Fibroblast of skin of right quadriceps (primary cell): Measurements from ENCODE around the gene ZDHHC14.
A peak's percentile ranks its signal among the peaks of the same experiment; 100 is the strongest.
"Not testable (repeated sequence)": the region's sequence is repeated elsewhere in the genome, so short reads cannot be mapped to it uniquely, and the experiment has no call there.

Source experiments
- DNase-seq: peaks from one replicate; pipeline ENCODE4 v3.0.0-alpha.2; 2013

Gene ZDHHC14

DNA sequence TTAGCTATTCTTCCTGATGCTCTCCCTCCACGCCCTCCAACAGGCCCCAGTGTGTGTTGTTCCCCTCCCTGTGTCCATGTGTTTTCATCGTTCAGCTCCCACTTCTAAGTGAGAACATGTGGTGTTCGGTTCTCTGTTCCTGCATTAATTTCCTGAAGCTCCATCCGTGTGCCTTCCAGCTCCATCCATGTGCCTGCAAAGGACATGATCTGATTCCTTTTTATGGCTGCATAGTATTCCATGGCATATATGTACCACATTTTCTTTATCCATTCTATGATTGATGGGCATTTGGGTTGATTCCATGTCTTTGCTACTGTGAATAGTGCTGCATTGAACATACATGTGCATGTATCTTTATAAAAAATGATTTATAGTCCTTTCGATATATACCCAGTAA lies 27.4 kb downstream of the ZDHHC14 start:
- not testable (repeated sequence) for DNase-seq

DNA sequence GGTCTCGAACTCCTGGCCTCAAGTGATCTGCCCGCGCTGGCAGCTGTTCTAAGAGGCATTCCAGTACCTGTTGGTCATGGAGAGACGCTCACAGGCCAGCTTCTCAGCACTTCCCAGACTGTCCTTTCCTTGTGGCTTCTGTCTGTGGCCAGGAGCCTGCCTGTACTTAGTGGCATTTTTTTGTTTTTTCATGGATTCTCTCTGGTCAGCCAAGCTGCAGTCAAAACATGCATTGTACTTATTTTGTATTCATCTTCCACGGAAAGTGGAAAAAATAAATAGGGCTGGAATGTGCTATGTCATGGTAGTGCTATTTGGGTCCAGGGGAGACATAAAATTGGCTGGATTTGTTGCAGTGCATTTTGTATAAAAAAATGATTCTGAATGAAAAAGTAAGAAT lies 29.1 kb downstream of the ZDHHC14 start:
- no peak for DNase-seq

DNA sequence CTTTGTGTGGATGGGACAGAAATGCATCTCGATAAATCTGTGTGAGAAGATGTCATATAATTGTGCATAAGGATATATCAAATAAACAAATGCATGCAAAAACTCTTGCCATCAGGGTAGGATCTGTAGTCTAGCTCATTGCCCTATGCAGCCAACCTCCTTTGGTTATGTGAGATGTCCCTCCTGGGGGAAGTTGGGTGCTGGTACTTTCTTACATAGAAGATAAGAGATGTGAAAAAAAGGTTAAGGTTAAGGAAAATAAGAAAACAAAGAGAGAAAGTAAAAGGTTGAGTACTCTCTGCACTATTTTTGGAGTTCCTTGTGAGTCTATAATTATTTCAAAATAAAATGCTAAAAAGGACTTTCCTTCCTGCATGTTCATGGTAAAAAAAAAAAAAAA lies 30.4 kb downstream of the ZDHHC14 start:
- no peak for DNase-seq

DNA sequence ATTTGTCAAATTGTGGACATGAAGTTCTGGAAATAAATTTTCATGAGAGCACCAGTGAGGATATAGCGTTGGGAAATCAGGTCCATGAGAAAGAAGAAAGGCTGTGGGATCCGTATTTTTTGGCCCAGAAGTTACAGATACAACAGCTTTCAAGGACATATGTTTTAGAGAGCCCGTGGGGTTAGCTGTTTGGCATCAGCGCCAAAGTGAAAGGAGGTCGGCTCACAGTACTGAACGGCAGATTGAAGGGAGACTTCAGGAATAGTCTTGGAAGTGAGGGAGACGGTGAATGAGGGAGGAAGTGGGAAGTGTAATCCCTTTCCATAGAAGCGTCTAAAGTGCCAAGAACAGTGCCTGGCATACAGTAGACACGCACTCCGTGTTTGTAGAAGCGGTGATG lies 31.8 kb downstream of the ZDHHC14 start:
- no peak for DNase-seq

DNA sequence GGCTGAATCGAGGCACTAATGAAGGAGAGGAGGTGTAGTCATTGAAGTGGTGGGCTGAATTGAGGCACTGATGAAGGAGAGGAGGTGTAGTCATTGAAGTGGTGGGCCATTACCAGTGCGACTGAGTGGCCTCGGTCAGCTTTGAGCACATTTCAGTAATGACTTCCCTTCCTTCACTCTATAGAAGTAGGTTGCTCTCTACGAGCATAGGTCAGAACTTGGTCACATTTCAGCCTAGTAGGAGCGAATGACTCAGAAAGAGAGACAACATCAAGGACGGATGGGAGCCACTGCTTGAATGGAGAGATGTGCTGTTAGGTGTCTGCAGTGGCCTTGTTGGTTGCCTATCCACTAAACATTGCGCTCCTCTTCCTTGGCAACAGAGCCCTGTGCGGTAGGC lies 39.5 kb downstream of the ZDHHC14 start:
- no peak for DNase-seq

DNA sequence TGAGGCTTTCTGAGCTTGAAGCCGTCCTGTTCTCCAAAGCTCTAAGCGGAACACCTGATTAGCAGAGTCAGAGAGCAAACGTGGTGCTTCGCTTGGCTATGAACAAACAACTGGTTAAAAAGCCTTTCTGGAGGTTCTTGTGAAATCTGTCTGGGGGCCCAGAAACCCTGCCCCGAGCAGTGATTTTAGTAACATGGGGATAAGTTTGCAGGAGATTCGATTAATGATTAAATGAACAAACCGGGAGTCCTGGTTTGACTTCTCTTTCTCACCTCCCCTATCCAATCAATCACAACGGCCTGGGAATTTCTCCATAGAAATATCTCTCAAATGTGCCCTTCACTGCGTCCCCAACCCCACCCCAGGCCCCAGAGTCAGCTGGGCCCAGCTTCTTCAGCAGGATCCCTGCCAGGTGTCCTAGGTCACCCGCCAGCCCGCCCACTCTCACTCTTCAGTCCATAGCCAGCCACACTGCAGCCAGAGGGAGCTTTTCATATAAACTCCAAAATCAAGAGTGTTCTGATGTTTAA lies 43.6 kb downstream of the ZDHHC14 start:
- no peak for DNase-seq

DNA sequence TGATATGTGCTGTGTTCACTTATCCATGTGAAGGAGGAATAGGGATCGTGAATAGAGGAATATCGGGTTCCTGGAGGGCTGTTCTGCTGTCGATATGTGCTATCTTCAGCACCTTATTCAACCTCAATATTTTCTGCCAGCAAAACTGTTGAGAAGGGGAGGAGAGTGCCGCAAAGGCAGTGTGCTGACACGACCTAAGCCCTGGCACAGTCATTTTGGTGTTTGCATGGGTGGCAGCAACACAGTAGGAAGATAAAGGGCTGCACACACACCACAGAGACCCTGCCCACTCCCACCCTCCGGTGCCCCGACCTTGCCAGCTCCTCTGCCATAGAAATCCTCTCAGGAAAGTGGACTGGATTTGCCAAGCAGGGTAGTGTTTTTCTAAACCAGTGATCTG lies 47.0 kb downstream of the ZDHHC14 start:
- no peak for DNase-seq

DNA sequence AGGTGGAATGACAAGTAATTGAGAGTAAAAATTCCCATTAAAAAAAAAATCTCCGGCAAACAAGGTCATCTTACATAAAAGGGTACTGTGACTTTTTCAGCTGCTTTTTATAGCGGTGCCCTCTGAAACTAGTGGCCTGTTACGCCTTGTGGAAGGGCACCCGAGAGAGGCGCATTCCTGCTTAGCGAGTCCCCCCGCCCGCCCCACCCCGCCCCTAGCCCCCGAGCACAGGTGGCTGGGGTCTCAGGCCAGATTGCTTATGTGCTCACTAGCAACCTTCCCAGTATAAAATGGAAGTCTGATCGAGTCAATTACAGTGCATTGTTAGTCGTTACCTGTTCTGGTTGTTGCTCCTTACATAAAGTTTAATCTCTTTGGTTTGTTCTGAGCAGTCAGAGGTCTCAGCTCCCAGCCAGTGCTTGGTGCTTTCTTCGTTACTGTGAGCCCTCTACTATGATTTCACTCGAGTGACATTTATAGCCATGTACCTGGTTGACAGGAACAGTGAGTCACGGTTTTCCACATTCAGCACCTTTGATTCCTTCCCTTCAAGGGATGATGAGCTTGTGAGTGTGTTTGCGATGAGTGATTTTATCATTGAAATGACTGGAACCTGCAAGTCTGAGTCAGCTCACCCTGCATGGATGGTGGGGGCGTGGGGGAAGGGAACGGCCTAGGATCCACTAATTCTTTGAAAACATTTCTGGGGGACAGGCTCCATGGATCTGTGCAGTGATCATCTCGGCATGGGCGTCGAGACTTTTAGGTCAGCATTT lies 47.6 kb downstream of the ZDHHC14 start:
- DNase-seq: no peak

DNA sequence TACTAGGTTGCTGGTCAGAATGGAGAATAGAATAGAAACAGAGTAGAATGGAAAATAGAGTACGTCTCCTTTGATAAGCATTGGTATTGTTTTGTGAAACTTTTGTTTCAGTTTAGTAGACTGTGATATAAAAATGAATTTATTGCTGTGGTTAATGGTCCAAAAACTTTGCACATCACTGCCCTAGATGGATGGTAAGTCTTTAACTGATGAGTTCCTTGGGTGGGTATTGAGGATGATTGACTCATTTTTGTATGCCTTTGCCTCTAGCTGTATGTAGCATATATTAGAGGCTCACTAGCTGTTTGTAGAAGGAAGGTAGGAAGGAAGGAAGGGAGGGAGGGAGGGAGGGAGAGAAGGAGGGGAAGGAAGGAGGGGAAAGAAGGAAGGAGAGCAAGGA lies 48.3 kb downstream of the ZDHHC14 start:
- no peak for DNase-seq

DNA sequence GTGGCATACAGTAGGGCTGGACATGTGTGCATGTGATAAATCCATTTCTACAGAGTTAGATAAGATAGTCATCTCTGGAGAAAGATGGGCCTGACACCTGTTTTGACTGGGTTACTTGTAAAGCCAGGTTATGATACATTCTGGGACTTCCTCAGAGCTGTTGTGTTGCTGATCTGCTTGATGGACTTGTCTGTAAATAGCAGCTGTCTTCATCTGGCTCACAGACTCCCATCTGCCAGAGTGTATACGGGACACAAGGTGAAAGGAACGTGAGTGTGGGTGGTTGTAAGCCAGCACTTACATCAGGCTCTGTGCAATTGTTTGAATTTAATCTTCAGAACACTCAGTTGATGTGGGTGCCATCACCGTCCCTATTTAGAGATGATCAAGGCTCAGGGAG lies 49.8 kb downstream of the ZDHHC14 start:
- no peak for DNase-seq

DNA sequence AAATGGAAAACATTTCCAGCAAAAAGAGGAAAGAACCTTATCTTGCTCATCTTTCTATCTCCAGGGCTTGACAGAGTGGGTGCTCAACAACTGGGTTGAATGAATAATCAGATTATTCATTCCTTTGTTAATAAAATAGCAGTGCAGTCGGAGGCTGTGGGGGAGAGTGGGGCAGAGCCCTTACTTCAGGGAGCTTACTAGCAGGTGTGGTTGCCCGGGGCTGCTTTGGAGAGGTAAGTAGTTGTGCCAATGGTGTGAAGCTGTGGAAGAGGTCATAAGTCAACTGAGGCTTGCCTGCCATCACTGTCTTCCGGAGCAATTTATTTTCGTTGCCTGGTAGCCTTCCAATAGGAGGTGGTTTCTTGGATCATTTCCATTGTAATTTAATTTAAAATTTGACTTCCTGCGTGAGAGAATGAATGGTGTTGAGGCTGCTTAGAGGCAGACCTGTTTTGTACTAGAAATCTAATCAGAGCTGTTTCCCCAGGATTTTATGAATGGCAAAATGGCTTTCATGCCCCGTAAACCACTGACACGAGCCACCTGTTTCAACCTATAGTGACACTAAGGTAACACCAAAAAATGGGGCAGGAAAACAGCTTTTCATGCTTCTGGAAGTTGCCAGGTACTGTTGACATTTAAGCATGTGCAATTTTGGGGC lies 51.4 kb downstream of the ZDHHC14 start:
- DNase-seq: no peak

DNA sequence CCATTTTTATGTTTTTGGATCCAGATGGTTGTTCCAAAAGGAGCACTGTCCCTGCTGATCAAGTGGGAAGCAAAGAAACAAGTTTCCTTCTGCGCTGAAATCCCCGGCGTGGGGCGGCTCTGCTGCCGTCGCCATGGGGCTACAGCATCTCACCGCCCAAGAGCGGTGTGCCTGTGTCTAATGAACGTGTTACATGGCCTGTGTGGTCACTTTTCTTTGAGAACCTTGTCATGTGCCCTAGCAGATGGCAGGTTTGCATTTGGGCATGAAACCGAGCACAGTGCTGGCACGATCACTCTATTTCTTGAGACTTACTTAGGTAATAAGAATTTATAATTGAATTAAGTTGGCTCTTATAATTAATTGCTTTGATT lies 51.9 kb downstream of the ZDHHC14 start:
- DNase-seq: no peak

DNA sequence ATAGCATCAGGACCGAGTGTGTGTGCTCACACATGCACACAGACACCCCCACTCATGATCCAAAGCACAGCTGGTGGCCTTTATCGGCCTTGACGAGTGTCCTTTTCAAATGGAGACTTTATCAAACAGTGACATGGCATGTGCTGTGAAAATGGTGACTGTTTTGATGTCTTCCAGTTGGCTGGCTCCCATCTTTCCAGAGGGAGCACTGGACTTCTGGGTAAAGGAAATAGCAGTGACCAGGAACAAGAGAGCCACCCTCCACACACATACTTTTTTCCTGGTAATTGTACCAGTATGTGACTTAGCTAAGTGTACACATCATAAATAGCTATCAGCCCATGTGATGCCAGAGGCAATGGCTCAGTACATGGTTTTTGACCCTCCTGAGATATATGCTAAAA lies 52.7 kb downstream of the ZDHHC14 start:
- DNase-seq: no peak

DNA sequence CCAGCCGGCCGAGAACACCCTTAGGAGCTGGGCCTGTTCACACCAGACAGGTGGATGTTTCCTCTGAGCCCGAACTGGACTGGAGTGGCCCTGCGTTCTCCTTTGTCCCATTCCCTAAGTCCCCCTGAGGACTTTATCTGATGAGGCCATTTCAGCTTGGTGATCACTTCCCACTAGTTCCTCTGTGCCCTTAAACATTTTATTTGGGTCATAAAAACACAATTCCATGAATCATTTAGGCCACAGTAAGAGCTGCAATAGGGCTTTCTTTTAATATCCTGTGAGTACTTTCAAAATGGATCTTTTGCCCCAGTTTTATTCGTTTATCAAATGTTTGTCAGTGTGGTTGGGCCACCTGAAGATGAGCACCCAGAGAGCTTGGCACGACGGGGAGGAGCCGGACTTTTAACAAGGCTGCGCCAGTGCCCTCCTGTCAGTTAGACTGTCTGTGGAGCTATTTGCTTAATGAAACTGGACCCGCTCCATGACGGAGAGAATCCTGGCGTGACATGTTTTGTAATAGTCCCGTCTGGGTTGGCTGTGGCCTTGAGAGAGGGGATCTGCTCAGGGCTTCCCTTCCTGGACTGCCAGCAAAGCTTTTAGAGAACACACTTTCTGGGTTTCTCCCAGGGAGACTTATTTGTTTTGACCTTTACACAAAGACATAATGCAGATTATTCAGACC lies 53.5 kb downstream of the ZDHHC14 start:
- DNase-seq: no peak

DNA sequence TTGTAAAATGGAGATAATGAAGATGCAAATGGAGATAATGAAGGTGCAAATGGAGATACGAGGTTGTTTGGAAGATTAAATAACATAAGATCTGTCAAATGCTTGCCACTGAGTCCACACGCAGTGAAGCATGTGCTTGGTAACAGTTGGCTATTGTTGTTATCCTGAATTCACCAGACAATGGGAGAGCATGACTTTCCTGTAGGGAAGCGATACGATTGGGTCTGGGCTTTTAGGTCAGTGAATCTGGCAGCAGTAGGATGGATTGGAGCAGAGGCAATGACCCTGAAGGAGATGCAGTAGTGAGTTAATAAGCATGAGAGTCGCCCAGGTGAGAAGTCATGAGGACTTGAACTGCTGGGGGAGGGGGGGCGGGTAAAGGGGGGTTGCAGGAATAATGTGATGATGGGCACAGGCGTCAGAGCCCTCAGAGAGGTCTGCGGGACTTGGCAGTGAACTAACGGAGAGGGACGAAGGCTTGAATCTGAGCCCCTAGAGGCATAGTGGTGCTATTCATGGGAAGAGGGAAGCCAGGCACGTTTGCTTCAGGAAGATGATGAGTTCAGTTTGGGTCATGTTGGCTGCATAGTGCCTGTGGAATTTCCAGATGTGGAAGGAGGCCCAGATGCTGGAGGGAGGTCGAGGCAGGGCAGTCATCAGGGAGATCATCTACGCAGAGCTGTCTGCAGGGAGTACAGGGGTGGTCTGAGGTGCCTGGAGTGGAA lies 55.4 kb downstream of the ZDHHC14 start:
- DNase-seq: no peak

DNA sequence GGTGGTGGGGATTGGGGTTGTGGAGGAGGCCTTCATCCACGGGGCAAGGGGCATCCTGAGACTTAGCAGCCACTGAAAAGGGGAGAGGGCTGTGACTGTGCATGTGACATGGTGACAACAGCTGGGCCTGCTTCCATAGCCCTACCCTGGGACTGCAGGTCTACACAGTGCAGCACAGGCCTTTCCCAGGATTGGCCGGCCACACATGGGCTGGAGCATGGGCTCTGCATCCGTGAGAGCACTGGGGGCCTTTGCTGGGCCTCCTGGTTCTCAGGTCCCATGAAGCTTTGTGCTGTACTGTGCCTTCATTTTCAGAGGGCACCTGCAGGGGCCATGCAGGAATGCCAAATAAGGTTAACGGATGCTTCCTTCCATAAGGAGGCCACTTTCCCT lies 56.0 kb downstream of the ZDHHC14 start:
- DNase-seq: no peak

DNA sequence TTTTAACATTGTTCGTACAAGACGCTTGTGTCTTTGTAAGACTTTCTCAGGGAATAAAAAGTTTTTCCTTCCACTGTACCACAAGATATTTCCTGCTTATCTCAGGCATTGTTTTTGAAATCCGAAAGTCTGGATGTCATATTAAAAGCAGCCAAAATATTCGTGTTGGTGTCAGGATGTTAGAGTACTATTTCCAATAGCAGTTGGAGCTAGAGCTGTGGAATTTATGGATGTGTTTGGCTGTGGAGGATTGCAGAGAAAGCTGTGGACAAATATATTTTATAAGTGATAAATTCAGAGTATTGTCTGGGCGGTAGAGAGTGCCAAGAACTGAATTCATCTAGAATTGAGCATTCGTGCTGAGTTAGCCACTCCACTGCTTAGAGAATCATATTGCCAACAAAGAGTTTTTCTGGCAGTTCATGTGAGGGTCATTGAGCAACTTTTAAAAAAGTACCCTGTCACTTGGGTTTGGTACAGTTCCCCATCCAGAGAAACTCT lies 57.7 kb downstream of the ZDHHC14 start:
- DNase-seq: peak; percentile 16

DNA sequence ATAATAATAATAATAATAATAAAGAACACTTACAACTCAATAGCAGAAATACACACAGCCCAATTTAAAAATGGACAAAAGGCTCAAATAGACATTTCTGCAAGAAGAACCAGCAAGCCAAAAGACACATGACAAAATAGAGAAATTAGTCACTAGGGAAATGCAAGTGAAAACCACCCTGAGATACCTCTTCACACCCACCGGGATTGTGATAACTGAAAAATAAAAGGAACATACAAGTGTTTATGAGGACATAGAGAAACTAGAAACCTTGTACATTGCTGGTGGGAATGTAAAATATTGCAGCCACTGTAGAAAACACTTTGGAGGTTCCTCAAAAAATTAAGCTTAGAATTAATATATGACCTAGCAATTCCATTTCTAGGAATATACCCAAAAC lies 59.2 kb downstream of the ZDHHC14 start:
- DNase-seq: no peak

DNA sequence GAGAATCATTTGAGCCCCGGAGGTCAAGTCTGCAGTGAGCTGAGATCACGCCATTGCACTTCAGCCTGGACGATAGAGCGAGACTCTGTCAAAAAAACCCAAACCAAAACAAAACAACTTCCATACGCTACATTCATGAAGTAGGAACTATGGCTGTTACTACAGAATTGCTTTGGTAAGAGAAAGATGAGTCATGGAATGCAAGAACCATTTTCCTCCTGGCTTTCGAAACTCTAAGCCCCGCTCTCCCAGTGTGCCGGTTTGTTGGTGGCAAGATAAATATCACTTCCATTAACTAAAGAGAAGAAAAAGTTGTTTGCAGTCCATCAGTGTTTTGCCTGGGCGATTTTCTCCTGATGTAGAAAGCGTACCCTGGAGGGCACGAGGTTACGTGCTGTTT lies 61.3 kb downstream of the ZDHHC14 start:
- peak; percentile 60 for DNase-seq

DNA sequence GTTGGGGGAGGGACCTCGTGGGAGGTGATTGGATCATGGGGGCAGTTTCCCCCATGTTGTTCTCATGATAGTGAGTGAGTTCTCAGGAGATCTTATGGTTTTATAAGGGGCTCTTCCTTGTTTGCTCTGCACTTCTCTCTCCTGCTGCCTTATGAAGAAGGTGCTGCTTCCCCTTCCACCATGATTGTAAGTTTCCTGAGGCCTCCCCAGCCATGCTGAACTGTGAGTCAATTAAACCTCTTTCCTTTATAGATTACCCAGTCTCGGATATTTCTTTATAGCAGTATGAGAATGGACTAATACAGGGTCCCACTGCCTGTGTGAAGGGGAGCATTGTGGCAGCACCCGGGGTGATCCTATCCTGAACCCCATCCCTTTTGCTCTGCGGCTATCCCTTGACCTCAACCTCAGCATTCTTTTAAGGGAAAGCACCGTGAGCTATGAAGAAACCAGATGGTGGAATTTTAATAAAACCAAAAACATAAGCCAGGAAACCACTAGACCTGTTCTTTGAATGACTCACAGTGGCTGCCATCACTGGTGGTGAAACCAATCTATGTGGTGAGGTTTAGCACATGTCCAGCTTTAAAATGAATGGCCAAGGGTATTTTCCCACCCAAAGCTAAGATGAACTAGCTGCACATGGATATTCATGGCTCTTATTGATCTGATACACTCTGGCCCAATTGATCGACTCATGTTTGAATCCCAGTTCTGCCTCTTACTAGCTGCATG lies 62.2 kb downstream of the ZDHHC14 start:
- peak; percentile 79 for DNase-seq

DNA sequence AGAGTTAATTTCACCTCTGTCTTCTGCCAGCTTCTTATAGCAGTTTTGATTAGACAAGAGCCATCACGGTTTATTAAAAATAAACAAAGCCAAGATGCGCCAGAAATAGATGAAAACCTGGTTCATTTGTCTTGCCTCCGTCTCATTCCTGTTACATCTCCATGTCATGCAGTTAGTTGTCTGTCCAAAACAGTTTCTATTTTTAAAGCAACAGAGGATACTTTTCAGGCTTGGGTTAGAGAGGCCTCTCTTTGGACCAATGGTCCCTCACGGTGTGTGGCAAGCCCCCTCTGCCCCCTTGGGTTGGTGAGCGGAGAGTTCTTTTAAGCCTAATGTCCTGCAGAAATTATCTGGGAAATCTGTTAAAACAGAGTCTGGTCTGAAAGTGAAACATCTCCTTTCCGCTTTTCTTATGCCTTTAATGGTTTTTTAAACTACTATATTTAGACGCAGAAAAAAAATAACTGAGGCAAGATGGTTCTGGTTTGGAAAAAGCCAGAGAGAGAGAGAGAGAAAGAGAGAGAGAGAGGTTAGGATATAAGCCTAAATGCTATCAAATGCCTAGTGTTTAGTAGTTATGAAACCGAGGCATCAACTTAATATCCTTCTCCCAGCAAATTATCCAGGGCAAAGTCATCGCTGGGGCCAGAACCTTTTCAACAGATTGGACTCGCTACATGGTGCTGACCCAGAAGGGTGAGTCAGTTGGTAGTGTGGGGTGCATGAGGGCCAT lies 64.5 kb downstream of the ZDHHC14 start:
- DNase-seq: no peak

DNA sequence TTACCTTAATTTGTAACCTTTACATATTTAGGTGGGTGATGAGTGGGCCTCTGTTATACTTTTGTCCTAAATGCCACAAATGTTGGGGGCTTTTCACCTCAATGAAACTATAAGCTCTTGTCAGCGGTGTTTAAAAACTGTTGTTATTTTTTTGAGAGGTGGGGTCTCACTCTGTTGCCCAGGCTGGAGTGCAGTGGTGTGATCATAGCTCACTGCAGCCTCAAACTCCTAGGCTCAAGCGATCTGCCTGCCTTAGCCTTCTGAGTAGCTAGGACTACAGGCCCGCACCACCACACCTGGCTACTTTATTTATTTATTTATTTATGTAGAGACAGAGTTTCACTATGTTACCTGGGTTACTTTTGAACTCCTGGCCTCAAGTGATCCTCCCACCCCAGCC lies 66.7 kb downstream of the ZDHHC14 start:
- no peak for DNase-seq
